Naive thymus-derived CD4-positive, alpha-beta T cell (primary cell): ENCODE data around the gene CIDEC. TPM values are rescaled to one million over a fixed set of nuclear protein-coding genes. Genes with fewer than 3 reads are reported as not detected.

Experiments
- ATAC-seq: fragments of 150-1000 bp; cut with Tn5 transposase; 2 replicates; pipeline ENCODE4 v1.10.0; 2021; ENCODE audit warnings: mild to moderate bottlenecking, moderate library complexity
- CTCF ChIA-PET: fragments of 350-600 bp; sonication (Branson Sonifier 250); formaldehyde crosslinking; loops from one replicate; lab custom pipeline; 2021; ENCODE audit warnings: antibody characterized with exemption; lab: Charles Lee
- POLR2A ChIA-PET: fragments of 350-600 bp; sonication (Branson Sonifier 250); formaldehyde crosslinking; loops from one replicate; lab custom pipeline; 2021; ENCODE audit warnings: antibody characterized with exemption, inconsistent platforms; lab: Charles Lee
- DNase-seq, 9 donors: peaks; one replicate each; pipeline versions ENCODE4 v3.0.0 to v3.0.0-alpha.2; 2020 to 2022; ENCODE audit warnings: mixed read lengths in 1 of 9
- H3K27ac ChIP-seq: one replicate; pipeline ENCODE4 v1.7.0; 2013; ENCODE audit warnings: mild to moderate bottlenecking, low read depth, low read length, moderate library complexity
- H3K27me3 ChIP-seq, 2 donors: one replicate each; pipeline ENCODE4 v1.7.0; 2013; ENCODE audit warnings: low read length in 2 of 2, mild to moderate bottlenecking in 2 of 2, moderate library complexity in 2 of 2; ENCODE audit not compliant: control insufficient read depth in 2 of 2, insufficient read depth in 2 of 2
- H3K36me3 ChIP-seq, 3 experiments: 1 replicate in 2 of 3; 2 replicates in 1 of 3; pipeline ENCODE4 v1.7.0; 2013; ENCODE audit warnings: low read length in 3 of 3, mild to moderate bottlenecking in 3 of 3, moderate library complexity in 1 of 3; ENCODE audit not compliant: insufficient read depth in 3 of 3, control insufficient read depth in 2 of 3
- H3K4me1 ChIP-seq, 2 donors: one replicate each; pipeline ENCODE4 v1.7.0; 2013; ENCODE audit warnings: low read length in 2 of 2, mild to moderate bottlenecking in 2 of 2, moderate library complexity in 1 of 2; ENCODE audit not compliant: control insufficient read depth in 2 of 2, insufficient read depth in 2 of 2
- H3K4me3 ChIP-seq: 2 replicates; pipeline ENCODE4 v1.7.0; 2013; ENCODE audit warnings: mild to moderate bottlenecking, low read length
- H3K9me3 ChIP-seq, 3 experiments: 1 replicate in 2 of 3; 2 replicates in 1 of 3; pipeline ENCODE4 v1.7.0; 2013; ENCODE audit warnings: low read length in 3 of 3; ENCODE audit not compliant: control insufficient read depth in 2 of 3
- H3K27ac Mint-ChIP-seq, 9 donors: one replicate each; pipeline ENCODE4 v1.8.0; 2020 to 2022; ENCODE audit warnings: mixed read lengths in 9 of 9, mild to moderate bottlenecking in 8 of 9, moderate library complexity in 5 of 9, inconsistent platforms in 2 of 9
- H3K27me3 Mint-ChIP-seq, 5 donors: one replicate each; pipeline ENCODE4 v1.8.0; 2021 to 2022; ENCODE audit warnings: mixed read lengths in 5 of 5, mild to moderate bottlenecking in 1 of 5
- H3K36me3 Mint-ChIP-seq, 5 donors: one replicate each; pipeline ENCODE4 v1.8.0; 2020 to 2022; ENCODE audit warnings: mixed read lengths in 5 of 5, mild to moderate bottlenecking in 3 of 5, inconsistent platforms in 1 of 5
- H3K4me1 Mint-ChIP-seq, 7 donors: one replicate each; pipeline ENCODE4 v1.8.0; 2020 to 2022; ENCODE audit warnings: mixed read lengths in 7 of 7, mild to moderate bottlenecking in 3 of 7, inconsistent platforms in 1 of 7
- H3K4me3 Mint-ChIP-seq, 10 donors: one replicate each; pipeline ENCODE4 v1.8.0; 2020 to 2022; ENCODE audit warnings: mild to moderate bottlenecking in 10 of 10, mixed read lengths in 10 of 10, moderate library complexity in 6 of 10, inconsistent platforms in 2 of 10
- H3K9me3 Mint-ChIP-seq, 11 donors: one replicate each; pipeline ENCODE4 v1.8.0; 2020 to 2022; ENCODE audit warnings: mixed read lengths in 11 of 11, mild to moderate bottlenecking in 4 of 11, inconsistent platforms in 1 of 11, moderate library complexity in 1 of 11
- intact Hi-C, 2 donors: fragments of 100-400 bp; cut with micrococcal nuclease; formaldehyde crosslinking; loops; one replicate each; pipeline ENCODE4 v1.15.1; 2023
- polyA plus RNA-seq, 2 donors: library from polyadenylated mRNA; unstranded; fragments of 300-500 nt; fragmentation: Illumina TruSeq; gene quantifications; one replicate each; pipeline ENCODE4 v1.2.3, GENCODE V29; 2021
- total RNA-seq, 6 experiments: library from RNA in 5 of 6; stranded (reverse) in 5 of 6; gene quantifications; 1 replicate in 5 of 6; 2 replicates in 1 of 6; pipeline ENCODE4 v1.2.3 and lab custom pipeline; 2021 to 2026

Gene CIDEC
- total and polyA plus RNA-seq, 7 experiments from 2014 or later: not detected

DNA sequence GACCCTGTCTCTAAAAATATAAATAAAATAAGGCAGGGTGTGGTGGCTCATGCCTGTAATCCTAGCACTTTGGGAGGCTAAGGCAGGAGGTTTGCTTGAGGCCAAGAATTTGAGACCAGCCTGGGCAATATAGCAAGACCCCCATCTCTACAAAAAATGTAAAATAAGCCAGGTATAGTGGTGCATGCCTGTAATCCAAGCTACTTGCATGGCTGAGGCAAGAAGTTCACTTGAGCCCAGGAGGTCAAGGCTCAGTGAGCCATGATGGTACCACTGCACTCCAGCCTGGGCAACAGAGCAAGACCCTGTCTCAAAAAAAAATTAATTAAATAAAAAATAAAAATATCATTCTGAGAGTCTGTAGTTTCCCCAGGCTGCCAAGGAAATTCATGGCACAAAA is 6.3 kb upstream of the CIDEC start:
- POLR2A ChIA-PET: interaction anchor here (0.6 kb wide), 1 partner anchor 79 kb away, joined by 4 read pairs; no protein-coding TSS in a partner anchor
- H3K4me3 Mint-ChIP-seq: no peak overlapping the region
- ATAC-seq (no peak), DNase-seq (no peak)
- intact Hi-C loops: no loop called here
- peaks cover 0 to 15% (median 5%) of the 10 kb centered on the region in 7 donors for H3K4me1 Mint-ChIP-seq
- Histone ChIP-seq H3K4me3 (no peak overlapping the region), H3K27me3 (no peaks in the 10 kb centered on the region), H3K4me1 (peaks cover 4 to 10% of the 10 kb centered on the region in 2 donors), H3K27ac (no peak overlapping the region), H3K9me3 (no peaks in the 10 kb centered on the region), H3K36me3 (peaks cover 0 to 3% (median 0%) of the 10 kb centered on the region in 3 experiments)
- H3K9me3 Mint-ChIP-seq: no peaks in the 10 kb centered on the region
- H3K36me3 Mint-ChIP-seq: peaks cover 0 to 3% (median 0%) of the 10 kb centered on the region in 5 donors
- CTCF ChIA-PET: interaction anchor here (0.8 kb wide), 1 partner anchor 40 kb away, joined by 4 read pairs; no protein-coding TSS in a partner anchor
- H3K27me3 Mint-ChIP-seq: peaks cover 0 to 2% (median 0%) of the 10 kb centered on the region in 5 donors
- no peak overlapping the region for H3K27ac Mint-ChIP-seq

DNA sequence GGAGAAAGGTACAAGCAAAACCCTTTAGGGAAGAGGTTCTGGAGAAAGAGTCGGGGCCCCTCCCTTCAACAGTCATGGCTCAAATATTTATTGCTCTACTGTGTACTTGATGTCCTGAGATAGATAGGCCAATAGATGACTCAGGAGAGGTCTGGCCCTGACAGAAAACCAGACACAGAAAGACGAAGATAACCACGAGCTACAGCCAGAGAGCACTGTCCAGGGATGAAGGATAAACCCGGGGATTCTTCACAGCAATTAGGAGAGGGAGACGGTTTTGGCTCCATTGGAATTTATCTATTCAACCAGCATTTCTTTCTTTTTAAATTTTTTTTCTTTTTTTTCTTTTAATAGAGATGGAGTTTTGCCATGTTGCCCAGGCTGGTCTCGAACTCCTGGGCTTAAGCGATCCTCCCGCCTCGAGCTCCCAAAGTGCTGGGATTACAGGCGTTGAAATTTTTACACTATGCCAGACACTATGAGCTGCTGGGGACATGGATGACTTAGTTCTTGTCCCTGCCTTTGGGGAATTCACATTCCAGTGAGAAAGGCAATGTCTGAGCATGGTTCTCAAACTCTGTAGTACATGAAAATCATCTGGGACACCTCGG is 4.6 kb upstream of the CIDEC start:
- peaks cover 0 to 3% (median 0%) of the 10 kb centered on the region in 7 donors for H3K4me1 Mint-ChIP-seq
- no peak for ATAC-seq
- H3K4me3 Mint-ChIP-seq: no peak overlapping the region
- intact Hi-C loops: no loop called here
- peaks cover 0 to 4% (median 0%) of the 10 kb centered on the region in 5 donors for H3K27me3 Mint-ChIP-seq
- H3K9me3 Mint-ChIP-seq: no peaks in the 10 kb centered on the region
- POLR2A ChIA-PET: no interaction called here
- CTCF ChIA-PET: no interaction called here
- Histone ChIP-seq H3K27me3 (no peaks in the 10 kb centered on the region), H3K27ac (no peak overlapping the region), H3K4me3 (no peak overlapping the region), H3K9me3 (no peaks in the 10 kb centered on the region), H3K36me3 (no peaks in the 10 kb centered on the region), H3K4me1 (peaks cover 0 to under 1% of the 10 kb centered on the region in 2 donors)
- H3K27ac Mint-ChIP-seq: no peak overlapping the region
- DNase-seq: no peak
- peaks cover 0 to 3% (median 0%) of the 10 kb centered on the region in 5 donors for H3K36me3 Mint-ChIP-seq

DNA sequence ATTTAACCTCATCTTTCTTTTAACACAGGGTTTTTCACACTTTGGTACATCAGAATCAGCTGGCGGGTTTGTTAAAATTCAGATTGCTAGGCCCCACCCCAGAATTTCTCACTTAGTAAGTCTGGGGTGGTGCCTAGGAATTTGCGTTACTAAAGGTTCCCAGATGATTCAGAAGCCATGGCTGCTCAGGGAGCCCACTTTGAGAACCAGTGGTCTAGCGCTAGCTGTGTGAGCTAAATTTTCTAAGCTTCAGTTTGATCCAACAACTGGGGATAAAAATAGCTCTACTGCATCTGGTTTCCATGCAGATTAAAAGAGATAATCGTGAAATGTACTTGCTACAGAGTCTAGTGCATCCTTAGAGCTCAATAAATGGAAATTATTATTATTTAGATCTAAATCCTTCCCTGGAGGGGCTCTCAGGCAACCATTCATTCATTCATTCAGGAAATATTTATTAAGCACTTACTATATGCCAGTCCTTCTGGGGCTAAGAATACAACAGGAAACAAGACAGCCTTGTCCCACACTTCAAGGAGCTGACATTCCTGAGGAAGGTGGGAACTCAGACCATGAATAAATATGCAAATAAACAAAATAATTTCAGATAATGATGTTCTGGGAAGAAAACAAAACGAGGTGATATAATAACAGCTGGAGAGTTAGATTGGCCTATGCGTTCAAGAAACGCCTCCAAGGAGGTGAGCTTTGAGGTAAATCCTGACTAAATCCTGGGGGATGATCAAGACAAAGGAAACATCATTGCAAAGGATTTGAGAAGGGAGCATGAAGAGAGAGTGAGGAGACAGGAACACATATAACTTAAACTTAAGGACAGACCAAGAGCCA is 3.9 kb upstream of the CIDEC start:
- no peak overlapping the region for H3K27ac ChIP-seq
- H3K36me3 ChIP-seq: no peaks in the 10 kb centered on the region
- no peak overlapping the region for H3K4me3 ChIP-seq
- ATAC-seq (no peak), DNase-seq (no peak)
- no peaks in the 10 kb centered on the region for H3K4me1 ChIP-seq
- Mint-ChIP-seq H3K9me3 (no peaks in the 10 kb centered on the region), H3K27ac (no peak overlapping the region), H3K4me1 (peaks cover 0 to under 1% (median 0%) of the 10 kb centered on the region in 7 donors), H3K27me3 (peaks cover 0 to 4% (median 0%) of the 10 kb centered on the region in 5 donors), H3K4me3 (no peak overlapping the region), H3K36me3 (peaks cover 0 to 3% (median 0%) of the 10 kb centered on the region in 5 donors)
- H3K27me3 ChIP-seq: no peaks in the 10 kb centered on the region
- no peaks in the 10 kb centered on the region for H3K9me3 ChIP-seq
- POLR2A ChIA-PET: interaction anchor here (0.8 to 0.9 kb wide), 2 partner anchors 37 to 49 kb away, joined by 3 to 4 read pairs; partner anchors contain the start of gene CRELD1
- CTCF ChIA-PET: interaction anchor here (0.7 kb wide), 1 partner anchor 109 kb away, joined by 3 read pairs; no protein-coding TSS in a partner anchor
- intact Hi-C loops: no loop called here

DNA sequence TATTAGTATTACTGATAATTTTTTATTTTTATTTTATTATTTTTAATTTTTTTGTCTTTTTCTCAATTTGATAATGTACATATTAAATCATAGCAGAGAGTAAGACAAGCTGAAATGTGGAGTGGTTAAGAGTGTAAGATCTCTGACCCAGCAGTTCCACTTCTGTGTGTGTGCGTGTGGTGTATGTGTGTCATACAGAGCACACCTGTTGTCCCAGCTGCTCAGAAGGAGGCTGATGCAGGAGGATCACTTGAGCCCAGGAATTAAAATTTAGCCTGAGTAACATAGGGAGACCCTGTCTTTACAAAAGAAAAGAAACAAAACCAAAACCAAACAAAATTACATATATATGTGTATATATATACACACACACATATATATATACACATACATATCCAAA is 1.4 kb upstream of the CIDEC start:
- intact Hi-C loops: no loop called here
- ChIA-PET POLR2A (no interaction called here), CTCF (no interaction called here)

DNA sequence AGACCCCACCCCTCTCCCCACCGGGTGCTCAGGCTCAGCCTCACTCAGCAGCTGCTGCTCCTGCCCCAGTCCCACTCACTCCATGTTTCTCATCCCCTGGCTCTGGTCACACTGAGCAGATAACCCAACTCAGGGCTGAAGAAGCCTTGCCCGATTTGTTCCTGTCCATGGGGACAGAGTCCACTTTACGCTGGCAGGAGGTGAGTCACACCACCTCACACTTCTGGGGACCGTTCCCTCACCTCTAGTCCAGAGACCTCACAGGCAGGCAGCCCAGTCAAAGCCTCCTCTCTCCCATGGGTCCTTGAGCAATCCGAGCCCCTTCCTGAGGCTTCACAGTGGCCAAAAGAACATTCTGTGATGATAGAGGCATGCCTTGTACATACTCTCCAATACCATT is 1.4 kb downstream of the CIDEC start:
- H3K4me1 Mint-ChIP-seq: no peaks in the 10 kb centered on the region
- peaks cover 0 to 5% (median 0%) of the 10 kb centered on the region in 5 donors for H3K27me3 Mint-ChIP-seq
- Histone ChIP-seq H3K9me3 (no peaks in the 10 kb centered on the region), H3K27me3 (no peaks in the 10 kb centered on the region), H3K36me3 (no peaks in the 10 kb centered on the region), H3K4me3 (no peak overlapping the region), H3K4me1 (no peaks in the 10 kb centered on the region), H3K27ac (no peak overlapping the region)
- no peak overlapping the region for H3K4me3 Mint-ChIP-seq
- H3K9me3 Mint-ChIP-seq: no peaks in the 10 kb centered on the region
- no peak overlapping the region for H3K27ac Mint-ChIP-seq
- DNase-seq: no peak
- ChIA-PET POLR2A (no interaction called here), CTCF (no interaction called here)
- no peak for ATAC-seq
- no peaks in the 10 kb centered on the region for H3K36me3 Mint-ChIP-seq
- intact Hi-C loops: no loop called here

More for the DNA sequence above, 1.4 kb upstream of the CIDEC start:
- peaks cover 0 to 5% (median 0%) of the 10 kb centered on the region in 5 donors for H3K27me3 Mint-ChIP-seq
- H3K27ac Mint-ChIP-seq: no peak overlapping the region
- ATAC-seq: no peak
- no peak overlapping the region for H3K4me3 ChIP-seq
- no peak overlapping the region for H3K4me3 Mint-ChIP-seq
- H3K4me1 Mint-ChIP-seq: no peaks in the 10 kb centered on the region
- no peak overlapping the region for H3K27ac ChIP-seq
- H3K4me1 ChIP-seq: no peaks in the 10 kb centered on the region
- H3K27me3 ChIP-seq: no peaks in the 10 kb centered on the region
- H3K36me3 ChIP-seq: no peaks in the 10 kb centered on the region
- H3K9me3 Mint-ChIP-seq: no peaks in the 10 kb centered on the region
- no peaks in the 10 kb centered on the region for H3K9me3 ChIP-seq
- DNase-seq: no peak
- H3K36me3 Mint-ChIP-seq: peaks cover 0 to 3% (median 0%) of the 10 kb centered on the region in 5 donors

DNA sequence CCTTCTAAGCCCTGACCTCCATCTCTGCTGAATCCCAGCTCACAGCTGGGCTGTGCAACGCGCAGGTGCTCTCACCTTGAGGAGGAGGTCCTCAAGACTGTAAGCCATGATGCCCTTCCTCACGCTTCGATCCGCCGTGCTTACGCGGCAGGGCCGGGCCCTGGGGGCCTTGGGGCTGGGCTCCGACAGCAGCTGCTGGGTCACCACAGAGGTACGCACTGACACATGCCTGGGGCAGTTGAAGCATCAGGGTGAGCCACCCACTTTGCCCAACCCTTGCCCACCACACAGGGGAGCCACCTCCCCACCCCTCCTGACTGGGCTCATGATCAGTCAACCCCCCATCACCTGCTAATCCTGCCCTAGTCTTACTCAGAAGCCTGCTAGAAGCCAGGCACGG is 3.1 kb downstream of the CIDEC start:
- Mint-ChIP-seq H3K4me3 (no peak overlapping the region), H3K4me1 (peaks cover 0 to 2% (median 0%) of the 10 kb centered on the region in 7 donors), H3K27ac (no peak overlapping the region), H3K36me3 (no peaks in the 10 kb centered on the region), H3K27me3 (peaks cover 0 to 5% (median 0%) of the 10 kb centered on the region in 5 donors), H3K9me3 (no peaks in the 10 kb centered on the region)
- Histone ChIP-seq H3K36me3 (no peaks in the 10 kb centered on the region), H3K27me3 (no peaks in the 10 kb centered on the region), H3K4me1 (no peaks in the 10 kb centered on the region), H3K27ac (no peak overlapping the region), H3K9me3 (no peaks in the 10 kb centered on the region), H3K4me3 (no peak overlapping the region)
- POLR2A ChIA-PET: no interaction called here
- CTCF ChIA-PET: no interaction called here
- DNase-seq: no peak
- intact Hi-C loops: no loop called here
- ATAC-seq: no peak
